ENCODE results near the gene FAM169A. TPM values are rescaled to one million over a fixed set of nuclear protein-coding genes. Genes with fewer than 3 reads are reported as not detected.

FAM169A gene
- total RNA-seq, 1 donor from 2014 or later = 0.13 TPM

Other genes starting within 250 kb of the FAM169A start
- 71.5 and 101 TPM in 2 replicates for gene ENC1, start 225.7 kb downstream of the FAM169A start, total RNA-seq
- 161 and 165 TPM in 2 replicates for gene HEXB, start 181.2 kb downstream of the FAM169A start, total RNA-seq
- gene GFM2, start 99.3 kb downstream of the FAM169A start, total RNA-seq = 40.6 and 55.2 TPM in 2 replicates
- gene NSA2, start 99.1 kb downstream of the FAM169A start, total RNA-seq = 82.9 and 97.2 TPM in 2 replicates
- gene GCNT4, start 186.2 kb upstream of the FAM169A start, total RNA-seq = 0.07 and 0.20 TPM in 2 replicates